ENCODE data around the gene GAB2.
"Not testable (repeated sequence)": the region's sequence is repeated elsewhere in the genome, so short reads cannot be mapped to it uniquely, and the experiment has no call there.

GAB2 gene

GRCh38 chr11:78284260-78284659 is 133.4 kb downstream of the GAB2 start:
- DNase-seq (ENCODE audit: low read depth in 2 of 2): no peak

GRCh38 chr11:78282821-78283220 is 134.8 kb downstream of the GAB2 start:
- no peak for DNase-seq (ENCODE audit: low read depth in 2 of 2)

DNA sequence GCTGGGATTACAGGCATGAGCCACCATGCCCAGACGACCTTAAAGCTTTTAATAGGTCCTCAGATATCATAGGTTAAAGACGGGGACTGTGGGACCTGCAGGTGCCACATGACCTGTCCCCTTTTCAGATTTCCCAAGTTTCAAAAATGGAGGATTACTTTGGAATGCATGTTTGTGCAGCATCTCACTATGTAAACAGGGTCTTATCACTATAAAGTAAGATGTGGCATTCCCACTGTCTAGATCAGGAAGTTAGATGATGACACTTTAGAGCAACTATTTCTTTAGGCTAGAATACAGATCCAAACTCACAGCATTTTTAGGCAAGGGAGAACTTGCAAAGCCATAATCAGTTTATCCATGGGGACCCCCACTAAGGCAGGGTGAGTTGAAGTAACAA is 136.1 kb downstream of the GAB2 start:
- no peak for DNase-seq (ENCODE audit: low read depth in 2 of 2)

GRCh38 chr11:78277314-78277994 is 140.2 kb downstream of the GAB2 start:
- DNase-seq (ENCODE audit: low read depth in 2 of 2): no peak

- DNase-seq (ENCODE audit: low read depth in 2 of 2): no peak
Observed at GRCh38 chr11:78276311-78276710, 141.3 kb downstream of the GAB2 start.

GRCh38 chr11:78274739-78275138 is 142.9 kb downstream of the GAB2 start:
- no peak for DNase-seq (ENCODE audit: low read depth in 2 of 2)

DNA sequence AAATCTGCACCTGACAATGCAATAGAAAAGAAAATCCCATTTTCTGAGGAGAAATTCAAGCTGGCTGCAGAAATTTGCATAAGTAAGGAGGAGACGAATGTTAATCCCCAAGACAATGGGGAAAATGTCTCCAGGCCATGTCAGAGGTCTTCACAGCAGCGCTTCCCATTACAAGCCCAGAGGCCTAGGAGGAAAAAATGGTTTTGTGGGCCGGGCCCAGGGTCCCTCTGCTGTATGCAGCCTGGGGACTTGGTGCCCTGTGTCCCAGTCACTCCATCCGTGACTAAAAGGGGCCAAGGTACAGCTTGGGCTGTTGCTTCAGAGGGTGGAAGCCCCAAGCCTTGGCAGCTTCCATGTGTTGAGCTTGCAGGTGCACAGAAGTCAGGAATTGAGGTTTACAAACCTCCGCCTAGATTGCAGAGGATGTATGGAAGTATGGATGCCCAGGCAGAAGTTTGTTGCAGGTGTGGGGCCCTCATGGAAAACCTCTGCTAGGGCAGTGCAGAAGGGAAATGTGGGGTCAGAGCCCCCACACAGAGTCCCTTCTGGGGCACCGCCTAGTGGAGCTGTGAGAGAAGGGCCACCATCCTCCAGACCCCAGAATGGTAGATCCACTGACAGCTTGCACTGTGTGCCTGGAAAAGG is 144.9 kb downstream of the GAB2 start:
- DNase-seq (ENCODE audit: low read depth in 2 of 2): not testable (repeated sequence)

DNA sequence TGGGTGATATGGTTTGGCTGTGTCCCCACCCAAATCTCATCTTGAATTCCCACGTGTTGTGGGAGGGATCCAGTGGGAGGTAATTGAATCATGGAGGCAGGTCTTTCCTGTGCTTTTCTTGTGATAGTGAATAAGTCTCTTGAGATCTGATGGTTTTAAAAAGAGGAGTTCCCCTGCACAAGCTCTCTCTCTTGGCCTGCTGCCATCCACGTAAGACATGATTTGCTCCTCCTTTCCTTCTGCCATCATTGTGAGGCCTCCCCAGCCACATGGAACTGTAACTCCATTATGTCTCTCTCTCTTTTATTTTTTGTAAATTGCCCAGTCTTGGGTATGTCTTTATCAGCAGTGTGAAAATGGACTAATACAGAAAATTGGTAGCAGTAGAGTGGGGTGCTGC is 145.8 kb downstream of the GAB2 start:
- not testable (repeated sequence) for DNase-seq (ENCODE audit: low read depth in 2 of 2)

- DNase-seq (ENCODE audit: low read depth in 2 of 2): no peak
Observed at GRCh38 chr11:78270971-78271370, 146.6 kb downstream of the GAB2 start.

GRCh38 chr11:78269806-78270205 is 147.8 kb downstream of the GAB2 start:
- DNase-seq (ENCODE audit: low read depth in 2 of 2): no peak

DNA sequence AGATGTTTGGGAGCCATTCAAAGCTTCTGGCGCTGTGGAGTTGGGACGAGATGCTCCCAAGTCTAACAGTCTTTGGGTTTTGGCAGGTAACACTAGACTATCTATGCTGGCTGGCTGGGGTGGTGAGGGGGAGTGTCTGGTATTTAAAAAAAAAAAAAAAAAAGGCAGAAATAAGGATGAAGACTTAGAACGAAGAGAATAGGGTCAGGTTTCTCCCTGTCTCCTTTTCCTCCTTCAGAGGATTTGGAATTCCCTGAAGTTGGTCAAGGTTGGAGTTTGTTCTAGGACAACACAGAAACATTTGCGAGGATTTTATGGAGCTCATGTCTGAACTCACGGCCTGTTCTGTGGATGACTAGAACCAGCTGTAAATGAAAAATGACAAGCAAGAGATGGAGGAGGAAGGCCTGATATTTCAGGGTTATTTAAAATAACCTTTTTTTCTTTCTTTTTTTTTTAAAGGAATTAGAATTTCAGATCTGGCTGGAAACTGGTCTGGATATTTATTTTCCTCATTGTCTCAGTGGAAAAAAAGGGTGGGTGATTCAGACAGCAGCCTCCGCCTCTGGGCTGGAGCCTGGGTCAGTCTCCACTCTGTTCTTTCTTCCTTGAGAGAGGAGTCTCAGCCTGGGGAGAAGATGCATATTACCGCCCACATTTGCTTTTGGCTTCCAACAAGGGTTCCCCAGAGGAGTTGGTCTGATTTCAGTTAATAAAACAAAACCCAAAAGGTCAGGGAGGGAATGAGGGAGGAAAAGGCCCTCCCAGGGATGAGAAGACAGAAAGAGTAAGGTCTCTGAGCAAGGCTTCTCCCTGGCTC is 148.8 kb downstream of the GAB2 start:
- DNase-seq (ENCODE audit: low read depth in 2 of 2): no peak

GRCh38 chr11:78266451-78266850 is 151.2 kb downstream of the GAB2 start:
- no peak for DNase-seq (ENCODE audit: low read depth in 2 of 2)

DNA sequence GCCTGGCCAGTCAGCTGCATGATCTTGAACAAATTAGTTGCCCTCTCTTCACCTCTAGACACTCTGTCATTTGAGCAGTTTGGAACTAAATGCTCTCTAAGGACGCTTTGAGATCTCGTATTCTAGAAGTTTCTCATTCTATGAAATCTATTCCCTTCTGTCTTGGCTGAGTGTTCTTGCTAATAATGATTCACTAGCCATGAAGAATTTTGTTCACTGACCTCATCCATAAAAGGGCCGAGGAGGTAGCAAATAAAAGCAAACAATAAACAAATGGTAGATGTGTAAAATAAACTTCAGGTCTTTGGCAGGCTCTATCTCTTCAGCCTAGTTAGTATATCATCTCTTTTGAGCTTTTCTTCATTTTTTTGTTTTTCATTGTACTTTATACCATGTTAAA is 152.3 kb downstream of the GAB2 start:
- no peak for DNase-seq (ENCODE audit: low read depth in 2 of 2)

DNA sequence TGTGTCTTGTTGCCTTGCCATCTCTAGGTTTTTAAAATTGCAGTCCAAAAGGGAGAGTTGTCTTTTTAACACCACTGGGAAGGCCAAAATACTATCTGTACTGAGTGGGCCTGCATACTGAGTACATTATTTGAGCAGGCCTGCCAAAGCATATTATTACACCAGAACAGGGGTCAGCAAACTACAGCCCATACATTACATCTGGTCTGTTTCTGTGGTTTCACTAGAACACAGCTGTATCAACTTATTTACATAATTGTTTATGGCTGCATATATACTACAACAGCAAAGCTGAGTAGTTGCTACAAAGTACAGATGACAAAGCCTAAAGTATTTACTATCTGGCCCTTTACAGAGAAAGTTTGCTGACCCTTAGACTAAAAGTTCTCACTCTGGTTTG is 154.9 kb downstream of the GAB2 start:
- DNase-seq (ENCODE audit: low read depth in 2 of 2): no peak

- no peak for DNase-seq (ENCODE audit: low read depth in 2 of 2)
Observed at GRCh38 chr11:78262238-78262637, 155.4 kb downstream of the GAB2 start.

DNA sequence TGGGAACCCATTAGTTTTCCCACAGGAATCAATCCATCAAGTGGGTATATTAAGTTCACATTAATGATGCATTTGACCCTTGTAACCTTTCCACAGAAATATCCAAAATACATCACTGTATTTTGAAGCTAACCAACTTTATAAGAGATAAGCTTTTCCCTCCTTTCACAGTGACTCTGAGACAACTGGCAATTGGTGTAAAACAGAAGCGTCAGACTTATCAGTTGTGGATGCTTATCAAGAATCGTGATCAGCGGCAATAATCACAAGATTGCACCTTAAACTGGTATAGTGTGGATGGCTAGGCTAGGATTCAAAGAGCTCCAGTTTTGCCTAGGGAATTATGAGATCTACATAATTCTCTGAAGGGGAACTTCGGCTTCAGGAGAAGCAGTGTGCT is 155.8 kb downstream of the GAB2 start:
- DNase-seq (ENCODE audit: low read depth in 2 of 2): no peak

DNA sequence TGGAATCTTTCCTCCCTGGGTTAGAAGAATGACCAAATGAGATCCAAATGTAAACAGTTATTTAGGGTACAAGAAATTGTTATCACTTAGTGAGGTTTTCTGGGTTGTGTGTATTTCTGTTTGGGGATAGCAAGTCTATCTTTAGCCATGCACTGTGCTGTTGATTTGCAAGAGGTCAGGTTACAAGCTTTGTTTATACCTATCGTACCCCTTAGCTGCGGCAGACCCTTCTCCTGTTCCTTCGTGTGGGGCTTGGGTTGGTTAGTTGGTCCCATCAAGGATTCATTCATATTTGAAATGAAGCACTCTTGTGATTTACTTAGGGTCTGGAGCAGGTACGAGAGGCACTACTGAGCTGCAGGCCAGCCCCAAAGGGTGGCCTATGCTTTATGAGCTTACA is 156.3 kb downstream of the GAB2 start:
- no peak for DNase-seq (ENCODE audit: low read depth in 2 of 2)

- DNase-seq (ENCODE audit: low read depth in 2 of 2): no peak
Observed at GRCh38 chr11:78259777-78260487, 157.7 kb downstream of the GAB2 start.

DNA sequence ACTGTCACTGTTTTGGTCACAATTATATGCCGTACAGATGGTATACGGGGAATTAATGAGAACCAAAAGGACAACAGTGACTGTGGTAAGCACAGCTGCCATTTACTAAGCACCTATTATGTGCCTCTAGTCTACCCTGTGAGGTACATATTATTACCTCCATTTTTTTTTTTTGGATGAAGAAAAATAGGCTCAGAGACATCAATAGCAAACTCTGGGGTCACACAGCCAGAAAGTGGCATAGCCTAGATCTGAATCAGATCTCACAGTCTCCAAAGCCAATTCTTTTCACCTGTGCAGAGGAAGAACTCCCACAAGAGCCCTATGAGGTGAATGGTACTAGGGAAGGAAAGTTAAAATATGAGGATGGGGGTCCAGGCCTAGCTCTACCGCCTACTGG is 160.0 kb downstream of the GAB2 start:
- no peak for DNase-seq (ENCODE audit: low read depth in 2 of 2)

DNA sequence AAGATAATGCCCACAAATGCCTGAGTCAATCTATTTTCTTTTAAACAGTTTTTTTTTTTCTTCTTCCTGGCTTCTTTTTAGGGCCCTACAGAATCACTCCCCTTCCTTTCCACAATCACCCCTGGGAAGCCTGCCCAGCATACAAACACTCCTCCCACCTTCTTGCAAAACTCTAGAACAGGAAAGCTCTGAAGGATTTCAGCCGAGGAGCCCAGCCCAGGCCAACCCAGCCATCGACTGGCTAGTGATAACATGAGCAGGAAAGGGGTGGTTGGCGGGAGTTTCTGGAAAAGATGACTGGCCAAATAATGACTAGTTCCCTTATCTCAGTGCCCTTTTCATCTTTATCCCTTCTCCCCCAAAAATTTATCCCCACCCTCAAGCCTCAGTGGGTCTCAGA is 160.7 kb downstream of the GAB2 start:
- no peak for DNase-seq (ENCODE audit: low read depth in 2 of 2)

GRCh38 chr11:78255919-78256318 is 161.7 kb downstream of the GAB2 start:
- DNase-seq (ENCODE audit: low read depth in 2 of 2): no peak

DNA sequence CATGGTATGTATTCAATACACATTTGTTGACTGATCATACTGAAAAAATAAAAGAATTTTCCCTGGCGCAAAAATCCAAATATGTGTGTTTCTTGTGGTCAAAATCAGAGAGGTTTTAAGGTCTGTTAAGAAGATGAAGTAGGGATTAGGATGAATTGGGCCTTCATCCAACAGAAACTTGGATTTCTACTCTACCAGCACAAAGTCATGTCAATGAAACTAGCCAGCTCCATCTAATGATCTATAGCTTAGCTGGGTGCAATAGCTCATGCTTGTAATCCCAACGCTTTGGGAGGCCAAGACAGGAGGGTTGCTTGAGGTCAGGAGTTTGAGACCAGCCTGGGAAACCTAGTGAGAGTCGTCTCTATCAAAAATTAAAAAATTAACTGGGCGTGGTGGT is 163.4 kb downstream of the GAB2 start:
- DNase-seq (ENCODE audit: low read depth in 2 of 2): no peak
